HG02763 (cell line): ENCODE data around the gene CYREN.
"Not testable (repeated sequence)": the region's sequence is repeated elsewhere in the genome, so short reads cannot be mapped to it uniquely, and the experiment has no call there.

Experiments used
- ATAC-seq: cut with Tn5 transposase; IDR thresholded peaks from one replicate; pipeline ENCODE4 v1.9.1; 2021; ENCODE audit warnings: mild to moderate bottlenecking, moderate library complexity; ENCODE audit not compliant: unreplicated experiment

CYREN gene, protein sequence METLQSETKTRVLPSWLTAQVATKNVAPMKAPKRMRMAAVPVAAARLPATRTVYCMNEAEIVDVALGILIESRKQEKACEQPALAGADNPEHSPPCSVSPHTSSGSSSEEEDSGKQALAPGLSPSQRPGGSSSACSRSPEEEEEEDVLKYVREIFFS

DNA sequence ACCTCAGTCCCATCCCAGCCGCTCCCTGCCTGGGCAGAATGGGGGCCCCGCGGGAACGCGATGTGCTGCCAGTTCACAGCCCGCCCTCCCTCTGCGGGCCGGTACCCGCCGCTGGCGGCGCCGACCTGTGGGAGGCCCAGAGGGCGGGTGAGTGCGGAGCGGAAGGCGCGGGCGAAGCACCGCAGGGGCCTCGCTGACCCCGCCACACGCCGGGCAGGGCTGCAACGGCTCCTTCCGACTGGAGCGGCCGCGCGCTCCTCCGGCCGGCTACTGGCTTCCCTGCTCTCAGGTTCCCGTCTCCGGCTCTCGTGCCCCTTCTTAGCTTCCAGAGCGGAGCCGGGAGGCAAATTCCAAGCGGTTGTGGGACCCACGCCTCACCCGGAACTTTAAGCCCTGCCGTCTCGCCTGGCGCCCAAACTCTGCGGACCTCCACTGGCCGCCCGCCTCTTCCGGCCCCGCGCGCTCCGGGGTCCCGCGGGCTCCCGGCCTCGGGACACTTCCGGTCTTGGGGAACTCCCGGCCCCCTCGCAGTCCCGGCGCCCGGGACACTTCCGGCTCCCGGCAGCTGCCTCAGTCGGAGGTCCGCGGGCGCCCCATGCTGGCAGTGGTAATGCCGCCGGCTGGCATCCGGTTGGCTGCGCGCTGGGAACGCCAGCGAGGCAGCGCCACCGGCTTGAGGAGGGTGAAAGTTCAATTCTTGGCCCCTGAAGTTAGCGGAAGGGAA, at the start of gene CYREN:
Gene CYREN (minus strand): TSS at position 434 of the 724 bp plus-strand sequence. CDS start 1,785 bp downstream, outside the sequence.
- ATAC-seq, result peak; percentile 69

DNA sequence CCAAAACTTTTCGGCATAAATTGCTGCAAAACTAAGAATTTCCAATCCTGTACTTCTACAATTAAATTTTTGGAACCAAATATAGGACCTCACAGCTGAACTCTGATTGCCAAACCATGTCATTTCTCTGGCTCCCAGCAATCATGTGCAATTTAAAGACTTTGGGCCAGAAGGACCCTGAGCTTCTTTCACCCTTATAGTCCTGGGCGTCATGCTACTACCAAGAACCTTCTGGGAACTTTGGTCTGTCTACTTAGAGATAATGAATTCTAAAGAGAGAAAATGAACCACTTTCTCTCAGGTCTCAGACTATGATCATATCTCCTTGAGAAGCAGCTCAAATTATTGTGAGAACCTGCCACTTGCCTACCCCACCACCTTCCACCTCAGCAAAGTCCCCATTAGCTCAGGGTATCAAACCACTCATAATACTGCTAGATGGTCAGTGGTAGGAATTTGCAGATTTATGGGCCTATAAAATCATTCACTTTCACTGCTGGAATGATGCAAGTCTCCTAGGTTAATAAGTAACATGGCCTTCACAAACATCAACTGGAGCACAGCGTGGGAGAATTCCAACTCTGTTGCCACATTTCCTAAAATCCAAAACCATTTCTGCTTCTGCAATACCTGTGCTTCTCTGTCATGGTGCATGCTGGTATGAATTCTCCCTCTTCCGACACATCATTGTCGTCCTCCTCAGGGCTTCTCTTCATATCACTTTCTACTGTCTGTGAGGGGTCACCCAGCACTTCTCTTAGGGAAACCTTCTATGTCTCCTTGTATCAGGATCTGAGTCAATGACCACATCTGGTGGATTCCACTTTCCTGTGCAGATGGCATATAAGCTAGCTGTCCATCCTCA, 47.4 kb upstream of the CYREN start:
- no peak for ATAC-seq

DNA sequence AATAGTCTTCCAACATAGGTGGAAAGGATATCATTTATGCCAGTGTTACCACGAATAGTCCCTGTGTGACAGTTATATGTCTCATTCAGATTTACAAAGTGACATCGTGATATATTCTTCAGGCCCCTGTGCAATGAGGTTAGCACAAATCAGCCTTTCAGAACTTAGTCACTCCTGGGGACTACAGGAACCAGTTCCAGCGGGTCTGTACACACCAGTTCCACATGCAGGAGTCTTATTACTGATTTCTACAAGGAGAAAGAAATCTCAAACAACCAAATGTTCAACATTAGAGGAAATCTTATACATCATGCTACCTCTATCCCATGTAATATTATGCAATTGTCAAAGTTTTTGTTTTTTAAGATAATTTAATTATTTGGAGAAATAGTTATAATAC, 45.2 kb upstream of the CYREN start:
- ATAC-seq, result no peak

DNA sequence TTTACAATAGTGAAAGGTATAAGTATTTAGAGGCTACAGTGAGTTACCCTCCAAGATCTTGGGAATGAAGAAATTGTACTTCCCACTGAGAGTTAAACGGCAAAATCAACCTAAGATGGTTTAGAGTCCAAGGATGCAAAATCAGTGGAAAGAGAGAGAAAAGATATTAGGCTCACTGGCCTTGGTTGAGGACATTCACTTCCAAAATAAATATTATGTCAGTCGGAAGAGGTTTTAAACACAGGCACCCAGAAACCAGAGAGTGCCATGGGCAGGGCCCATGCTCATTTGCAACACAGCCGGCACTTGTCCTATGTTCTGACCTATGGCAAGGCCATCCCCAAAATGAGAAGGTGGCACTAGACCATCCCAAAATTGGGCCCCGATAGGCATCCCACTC, 44.7 kb upstream of the CYREN start:
- ATAC-seq, result no peak

DNA sequence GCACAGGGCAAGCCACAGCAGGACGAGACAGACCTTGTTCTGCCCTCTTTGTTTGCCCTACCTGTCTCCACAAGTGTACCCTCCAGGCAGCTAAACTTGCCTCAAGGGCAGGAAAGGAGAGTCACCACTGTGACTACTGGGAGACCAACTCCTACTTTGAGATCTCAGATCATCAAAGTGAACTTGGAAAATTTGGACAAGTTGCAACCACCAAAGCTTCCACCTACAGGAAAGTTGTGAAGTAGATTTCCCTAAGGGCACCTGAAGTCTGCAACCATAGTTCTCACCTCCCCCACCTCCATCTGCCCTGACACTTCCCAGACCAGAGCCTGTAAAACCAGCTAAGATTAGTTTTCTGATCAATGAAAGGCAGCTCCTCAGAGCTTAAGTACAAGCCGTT, 43.3 kb upstream of the CYREN start:
- ATAC-seq, result no peak

DNA sequence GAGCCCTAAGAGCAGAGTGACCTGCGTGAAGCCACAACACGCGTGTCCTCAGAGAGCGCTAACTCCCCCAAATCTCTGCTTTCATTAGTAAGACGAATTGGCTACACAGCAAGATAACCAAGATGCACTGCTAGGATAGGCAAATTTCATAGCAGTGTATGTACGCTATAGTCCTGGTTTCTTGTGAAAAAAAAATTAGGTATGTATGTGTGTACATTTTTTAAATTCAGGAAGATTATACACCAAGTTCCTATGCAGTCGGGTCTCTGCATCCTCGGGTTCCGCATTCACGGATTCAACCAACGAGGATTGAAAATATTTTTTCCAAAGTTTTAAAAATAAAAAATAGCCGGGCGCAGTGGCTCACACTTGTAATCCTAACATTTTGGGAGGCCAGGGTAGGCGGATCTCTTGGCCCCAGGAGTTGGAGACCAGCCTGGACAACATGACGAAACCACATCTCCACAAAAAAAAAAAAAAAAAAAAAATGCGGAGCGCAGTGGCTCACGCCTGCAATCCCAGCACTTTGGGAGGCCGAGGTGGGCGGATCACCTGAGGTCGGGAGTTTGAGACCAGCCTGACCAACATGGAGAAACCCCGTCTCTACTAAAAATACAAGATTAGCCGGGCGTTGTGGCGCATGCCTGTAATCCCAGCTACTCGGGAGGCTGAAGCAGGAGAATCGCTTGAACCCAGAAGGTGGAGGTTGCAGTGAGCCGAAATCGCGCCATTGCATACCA, 41.6 kb upstream of the CYREN start:
- ATAC-seq, result not testable (repeated sequence)

DNA sequence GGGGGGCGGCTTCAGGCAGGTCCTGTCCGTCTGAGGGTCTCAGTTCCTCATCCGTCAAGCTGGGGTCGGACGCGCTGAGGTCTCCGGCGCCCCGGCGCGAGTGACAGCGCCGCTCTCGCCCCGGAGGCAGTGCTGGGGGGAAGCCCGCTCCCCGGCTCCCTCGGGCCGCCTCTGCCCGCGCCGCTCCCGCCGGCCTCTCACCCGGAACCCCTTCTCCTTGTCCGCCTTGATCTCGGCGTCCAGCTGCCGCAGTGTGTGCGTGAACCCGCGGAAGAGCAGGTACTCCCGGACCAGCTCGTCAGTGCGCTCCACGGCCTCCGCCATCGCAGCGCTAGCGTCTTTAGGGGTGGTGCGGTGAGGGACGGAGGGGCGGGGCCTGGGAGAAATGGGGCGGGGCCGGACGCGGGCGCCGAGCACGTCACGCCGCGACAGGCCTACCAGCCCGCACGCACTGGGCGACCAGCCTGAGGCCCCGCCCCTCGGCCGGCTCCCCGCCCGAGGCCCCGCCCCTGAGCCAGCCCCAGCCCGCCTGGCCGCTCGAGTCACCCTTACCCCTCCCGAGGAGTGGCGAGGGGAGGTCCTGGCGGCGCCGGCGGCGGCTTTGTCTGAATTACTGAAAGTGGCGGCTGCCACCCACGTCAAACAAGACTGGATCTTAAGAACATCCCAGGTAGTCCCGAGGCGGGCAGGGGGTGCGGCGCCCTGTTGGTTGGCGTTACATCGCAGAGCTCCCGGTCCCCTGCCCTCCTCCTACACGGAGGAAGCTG, 40.9 kb upstream of the CYREN start, which contains the start of gene WDR91:
Gene WDR91 (minus strand): TSS at position 348 of the 767 bp plus-strand sequence. CDS start 24 bp downstream, at position 324.
- peak; percentile 75 for ATAC-seq

DNA sequence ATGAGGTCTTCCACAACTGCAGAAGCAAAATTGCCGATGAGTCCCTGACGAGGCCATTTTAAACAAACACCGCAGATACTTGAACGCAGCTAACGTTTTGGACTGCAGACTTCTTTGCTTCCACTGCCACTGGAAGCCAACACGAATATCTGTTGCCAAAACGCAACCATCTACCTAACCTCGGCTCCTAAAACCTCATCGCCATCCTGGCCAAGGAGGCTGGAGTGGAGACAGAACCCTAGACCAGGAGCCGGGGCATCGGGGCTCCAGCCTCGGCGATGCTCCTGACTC, 40.3 kb upstream of the CYREN start:
- no peak for ATAC-seq

DNA sequence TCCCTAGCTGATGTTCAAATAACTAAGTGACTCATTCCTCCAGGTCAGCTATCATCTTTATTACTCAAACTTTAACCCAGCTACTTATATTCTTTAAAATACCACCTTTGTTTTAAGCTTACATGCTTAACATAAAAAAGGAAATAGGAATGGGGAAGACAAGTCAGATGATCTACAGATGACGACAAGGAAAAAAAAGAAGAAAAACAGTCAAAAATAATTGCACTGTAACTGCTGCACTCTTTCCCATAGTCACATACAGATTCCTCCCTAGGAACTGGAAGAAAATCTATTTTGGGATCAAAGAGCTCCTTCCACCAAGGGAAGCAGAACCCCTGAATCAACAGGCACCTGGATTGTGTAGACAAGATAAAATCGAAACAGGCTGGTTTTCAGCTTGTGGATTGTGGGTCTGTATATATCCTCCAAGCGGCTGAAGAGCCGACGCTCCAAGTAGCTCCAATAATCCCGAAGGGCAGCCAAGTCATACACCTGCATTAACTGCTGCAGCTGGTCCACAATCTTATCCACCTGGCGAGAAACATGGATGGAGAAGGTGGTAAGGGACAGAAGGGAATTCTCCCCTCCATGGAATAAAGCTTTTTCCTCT, 38.8 kb upstream of the CYREN start:
- no peak for ATAC-seq

DNA sequence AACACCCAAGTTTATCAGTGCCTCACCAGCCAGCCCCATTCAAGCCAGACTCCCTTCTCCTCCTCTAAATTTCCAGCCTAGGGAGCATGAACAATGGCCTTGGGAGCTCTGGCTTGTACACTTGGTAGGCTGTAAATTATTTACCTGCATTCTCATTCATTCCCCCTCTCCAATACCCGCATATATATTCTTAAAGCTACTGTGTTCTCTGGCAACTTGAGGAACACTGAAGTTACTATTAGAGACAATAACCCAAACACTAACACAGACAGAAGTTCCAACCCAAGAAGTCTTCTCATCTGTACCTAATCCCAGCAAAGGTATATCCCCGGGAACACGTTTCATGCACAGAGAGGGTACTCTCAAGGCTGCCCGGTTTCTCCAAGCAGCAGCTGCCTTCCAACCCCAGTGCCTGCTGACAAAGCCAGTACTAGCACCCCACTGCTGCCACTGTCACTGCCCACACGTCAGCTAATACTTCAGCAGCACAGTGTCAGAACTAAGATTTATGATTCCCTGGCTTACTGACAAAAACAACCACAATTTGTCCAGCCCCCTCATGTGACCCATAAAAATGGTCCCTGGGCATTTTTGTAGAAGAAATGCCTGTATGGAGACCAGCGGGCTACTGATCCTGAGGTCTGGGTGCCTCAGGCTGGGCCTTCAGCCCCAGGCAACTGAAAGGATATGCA, 37.7 kb upstream of the CYREN start:
- no peak for ATAC-seq

DNA sequence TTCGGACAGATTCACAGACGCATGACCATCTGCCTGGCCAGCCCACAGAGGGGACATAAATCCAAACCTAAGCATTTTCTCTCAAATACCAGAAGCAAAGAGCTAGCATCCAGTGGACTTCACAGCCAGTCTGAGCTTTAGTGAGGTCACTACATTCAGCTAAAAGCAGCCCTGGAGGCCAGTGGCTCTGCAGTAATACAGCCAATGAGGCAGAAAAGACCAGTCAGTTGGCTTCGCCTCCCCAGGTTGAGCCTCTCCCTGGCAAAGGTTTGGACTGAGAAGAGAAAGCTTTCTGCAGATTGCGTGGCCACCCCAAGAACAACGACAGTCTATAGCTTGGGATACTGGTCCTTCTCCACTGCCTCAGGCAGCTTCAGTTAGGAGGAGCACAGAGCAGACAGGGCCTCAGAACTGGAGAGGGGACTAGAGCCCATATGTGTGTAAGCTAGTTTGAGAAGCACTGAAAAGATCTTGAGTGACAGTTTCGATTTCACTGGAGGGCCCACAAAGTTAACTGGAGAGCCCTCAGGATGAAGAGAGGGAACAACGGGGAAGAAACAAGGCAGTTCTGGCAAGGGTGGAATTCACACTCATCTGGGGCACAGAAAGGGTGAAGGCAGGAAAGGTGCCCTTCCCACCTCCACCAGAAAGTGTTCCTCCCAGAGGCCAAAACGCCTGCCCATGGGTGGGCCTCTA, 37.0 kb upstream of the CYREN start:
- no peak for ATAC-seq

DNA sequence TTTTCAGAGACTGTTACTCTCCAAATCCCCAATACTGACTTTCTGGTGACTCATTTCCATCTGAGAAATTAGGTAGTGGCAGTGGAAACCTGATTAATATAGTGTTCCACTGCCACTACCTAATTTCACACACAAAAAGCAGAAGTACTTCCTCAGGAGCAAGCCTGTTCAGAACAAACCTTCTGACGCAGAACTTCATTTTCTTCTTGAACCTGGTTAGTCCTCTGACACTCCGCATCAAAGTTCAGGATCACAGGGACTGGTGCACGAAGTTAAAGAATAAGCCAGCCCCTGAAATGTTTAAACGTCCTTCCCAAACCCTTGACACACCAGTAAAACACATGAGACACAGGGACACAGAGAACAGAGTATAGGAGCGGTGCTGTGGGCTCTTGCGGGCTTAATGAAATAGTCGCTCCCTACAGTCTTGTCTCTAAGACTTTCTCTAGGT, 36.5 kb upstream of the CYREN start:
- ATAC-seq, result peak; percentile 25

DNA sequence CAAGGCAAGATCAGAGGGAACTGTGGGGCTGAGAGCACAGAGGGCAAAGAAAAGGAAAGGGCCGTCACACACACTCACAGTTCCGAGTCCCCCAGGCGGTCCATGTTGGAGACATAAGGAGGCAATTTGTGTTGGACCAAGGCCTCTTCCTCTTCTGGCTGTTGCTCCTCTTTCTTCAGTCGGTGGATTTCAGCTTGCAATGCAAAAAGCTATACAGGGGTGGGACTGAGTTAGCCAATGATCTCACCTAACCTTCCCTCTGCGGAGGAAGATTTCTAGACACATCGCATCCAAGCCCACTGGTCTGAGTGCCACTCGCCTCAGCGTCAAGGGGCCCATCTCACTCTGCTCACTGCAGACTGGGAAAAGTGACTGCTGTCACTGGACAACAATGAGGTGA, 35.3 kb upstream of the CYREN start:
- no peak for ATAC-seq

DNA sequence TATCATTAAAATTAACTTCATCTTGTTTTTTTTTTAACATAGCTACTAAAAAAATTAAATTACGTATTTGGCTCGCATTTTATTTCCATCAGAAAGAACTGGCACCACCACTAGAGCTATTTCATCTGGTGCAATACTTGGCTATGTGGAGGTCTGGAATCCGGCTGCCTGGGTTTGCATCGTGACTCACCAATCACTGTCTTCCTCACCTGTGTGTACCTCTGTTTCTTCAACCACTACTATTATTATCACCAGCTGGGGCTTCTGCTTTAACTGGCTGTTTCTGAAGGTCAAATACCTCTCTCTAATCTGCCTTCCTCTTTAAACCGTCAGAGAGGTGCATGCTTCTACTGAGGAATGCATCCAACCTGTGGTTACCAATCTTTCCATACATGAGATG, 34.4 kb upstream of the CYREN start:
- ATAC-seq, result no peak

DNA sequence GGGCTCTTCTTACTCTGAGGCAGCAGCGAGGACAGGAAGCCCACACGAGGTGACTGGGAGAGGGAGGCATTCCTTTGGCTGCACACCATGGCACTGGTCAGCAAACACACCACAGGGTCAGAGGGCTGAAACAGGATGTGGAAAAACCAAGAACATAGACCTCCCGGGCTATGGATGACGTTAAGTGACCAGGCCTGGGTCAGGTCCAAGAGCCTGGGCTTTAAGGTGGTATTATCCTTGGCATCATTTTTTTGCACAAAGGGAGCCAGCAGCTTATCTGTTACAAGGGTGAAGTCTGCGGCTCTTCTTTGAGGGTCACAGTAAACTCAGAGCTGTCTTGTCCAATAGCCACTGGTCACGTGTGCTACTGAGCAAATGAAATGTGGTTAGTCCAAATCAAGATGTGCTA, 33.8 kb upstream of the CYREN start:
- no peak for ATAC-seq

DNA sequence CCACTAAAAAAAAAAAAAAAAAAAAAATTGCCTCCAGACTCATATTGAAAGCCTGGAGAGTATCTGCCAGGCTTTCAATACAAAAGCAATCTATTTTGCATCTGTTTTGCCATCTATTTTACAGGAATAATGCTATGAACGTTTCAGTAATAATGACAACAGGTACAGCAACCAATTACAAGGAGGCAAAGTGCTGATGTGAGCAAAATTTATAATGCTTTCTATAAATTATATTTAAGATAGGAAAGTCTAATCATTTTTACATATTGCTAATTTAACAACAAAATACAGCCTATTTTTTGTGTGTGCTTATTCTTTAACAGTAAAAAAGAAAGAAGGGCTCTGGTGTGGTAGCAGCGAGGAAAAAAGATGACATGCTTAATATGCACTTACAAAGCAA, 30.8 kb upstream of the CYREN start:
- ATAC-seq, result no peak

DNA sequence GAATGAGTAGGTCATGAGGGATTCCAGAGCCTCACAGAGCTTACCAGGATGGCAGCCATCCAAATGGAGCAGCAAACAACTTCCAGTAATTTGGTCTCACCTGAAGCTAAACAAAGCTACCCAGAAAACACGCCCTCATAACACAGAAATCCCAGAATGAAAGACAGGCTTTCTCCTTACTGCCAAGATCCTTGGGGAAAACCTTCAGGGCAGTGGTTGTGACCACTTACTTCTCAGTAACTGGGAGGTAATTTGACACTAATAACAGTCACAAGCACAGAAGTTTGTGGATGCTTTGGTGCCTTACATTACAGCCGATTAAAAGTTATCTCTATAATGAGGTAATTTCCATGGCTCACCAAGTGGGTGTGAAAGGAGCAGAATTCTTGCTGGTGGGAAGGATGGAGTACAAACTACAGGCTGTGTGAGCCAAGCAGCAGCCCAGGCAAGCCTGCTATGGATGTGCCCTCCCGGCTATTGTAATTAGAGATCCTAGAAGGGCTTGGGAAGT, 30.4 kb upstream of the CYREN start:
- no peak for ATAC-seq

DNA sequence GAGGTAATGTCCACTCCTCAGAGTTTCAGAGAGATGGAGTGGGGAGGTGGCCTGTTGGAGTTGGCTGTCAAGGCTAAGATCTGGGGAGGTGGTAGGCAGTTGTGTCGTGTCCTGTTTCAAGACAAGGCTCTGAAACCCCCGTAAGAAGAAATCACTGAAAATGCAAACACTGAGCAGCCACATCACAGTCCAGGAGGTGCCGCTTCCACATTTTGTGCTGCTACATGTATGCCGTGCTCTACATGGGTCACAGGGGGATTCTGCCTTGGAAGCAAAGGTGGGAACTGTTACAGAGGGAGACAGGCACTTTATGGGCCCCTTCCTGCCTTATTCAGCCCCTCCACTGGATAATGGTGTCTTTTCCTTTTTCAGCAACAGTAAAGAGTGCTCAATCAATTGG, 28.9 kb upstream of the CYREN start:
- no peak for ATAC-seq
